ENCODE data around the gene MYG1.
"Not testable (repeated sequence)": the region's sequence is repeated elsewhere in the genome, so short reads cannot be mapped to it uniquely, and the experiment has no call there.

The MYG1 gene

DNA sequence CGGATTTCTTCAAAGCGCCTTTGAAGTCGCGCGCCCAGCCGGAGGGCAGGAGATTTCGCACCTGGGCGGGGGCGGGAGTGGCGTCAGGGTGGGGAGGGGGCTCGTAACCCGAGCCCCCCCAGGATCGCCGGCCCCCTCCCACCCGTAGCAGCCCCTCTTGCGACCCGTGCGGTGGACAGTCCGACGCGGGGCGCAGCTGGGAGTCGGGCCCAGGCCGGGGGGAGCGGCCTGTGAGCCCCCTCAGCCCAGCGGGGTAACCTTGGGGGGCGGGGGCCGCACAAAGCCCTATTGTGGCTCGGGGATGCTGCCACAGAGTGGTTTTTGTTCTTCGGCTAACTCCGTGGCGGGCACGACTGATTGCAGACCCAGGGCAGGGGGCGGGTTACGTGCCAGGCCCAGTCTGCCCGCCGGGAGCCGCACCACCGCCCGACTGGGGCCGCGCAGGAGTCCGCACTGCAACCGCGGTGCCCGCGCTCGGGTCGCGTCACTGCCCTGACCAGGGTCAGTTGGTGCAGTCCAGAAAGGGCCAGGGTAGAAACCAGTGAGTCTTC is 26.1 kb downstream of the MYG1 start:
- TF ChIP-seq, protein P1, sequence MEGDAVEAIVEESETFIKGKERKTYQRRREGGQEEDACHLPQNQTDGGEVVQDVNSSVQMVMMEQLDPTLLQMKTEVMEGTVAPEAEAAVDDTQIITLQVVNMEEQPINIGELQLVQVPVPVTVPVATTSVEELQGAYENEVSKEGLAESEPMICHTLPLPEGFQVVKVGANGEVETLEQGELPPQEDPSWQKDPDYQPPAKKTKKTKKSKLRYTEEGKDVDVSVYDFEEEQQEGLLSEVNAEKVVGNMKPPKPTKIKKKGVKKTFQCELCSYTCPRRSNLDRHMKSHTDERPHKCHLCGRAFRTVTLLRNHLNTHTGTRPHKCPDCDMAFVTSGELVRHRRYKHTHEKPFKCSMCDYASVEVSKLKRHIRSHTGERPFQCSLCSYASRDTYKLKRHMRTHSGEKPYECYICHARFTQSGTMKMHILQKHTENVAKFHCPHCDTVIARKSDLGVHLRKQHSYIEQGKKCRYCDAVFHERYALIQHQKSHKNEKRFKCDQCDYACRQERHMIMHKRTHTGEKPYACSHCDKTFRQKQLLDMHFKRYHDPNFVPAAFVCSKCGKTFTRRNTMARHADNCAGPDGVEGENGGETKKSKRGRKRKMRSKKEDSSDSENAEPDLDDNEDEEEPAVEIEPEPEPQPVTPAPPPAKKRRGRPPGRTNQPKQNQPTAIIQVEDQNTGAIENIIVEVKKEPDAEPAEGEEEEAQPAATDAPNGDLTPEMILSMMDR (IDR thresholded peaks at IDR 0.05; ENCODE audit: extremely low read depth, insufficient read depth, missing control alignments): no peak
- in situ Hi-C loops (cut with MboI; ENCODE audit: low pct_unique_long_range_greater_than_20kb, low sequenced_read_pairs, unreplicated experiment): no loop called here
- peak; percentile 59 for DNase-seq (ENCODE audit: low spot score)

DNA sequence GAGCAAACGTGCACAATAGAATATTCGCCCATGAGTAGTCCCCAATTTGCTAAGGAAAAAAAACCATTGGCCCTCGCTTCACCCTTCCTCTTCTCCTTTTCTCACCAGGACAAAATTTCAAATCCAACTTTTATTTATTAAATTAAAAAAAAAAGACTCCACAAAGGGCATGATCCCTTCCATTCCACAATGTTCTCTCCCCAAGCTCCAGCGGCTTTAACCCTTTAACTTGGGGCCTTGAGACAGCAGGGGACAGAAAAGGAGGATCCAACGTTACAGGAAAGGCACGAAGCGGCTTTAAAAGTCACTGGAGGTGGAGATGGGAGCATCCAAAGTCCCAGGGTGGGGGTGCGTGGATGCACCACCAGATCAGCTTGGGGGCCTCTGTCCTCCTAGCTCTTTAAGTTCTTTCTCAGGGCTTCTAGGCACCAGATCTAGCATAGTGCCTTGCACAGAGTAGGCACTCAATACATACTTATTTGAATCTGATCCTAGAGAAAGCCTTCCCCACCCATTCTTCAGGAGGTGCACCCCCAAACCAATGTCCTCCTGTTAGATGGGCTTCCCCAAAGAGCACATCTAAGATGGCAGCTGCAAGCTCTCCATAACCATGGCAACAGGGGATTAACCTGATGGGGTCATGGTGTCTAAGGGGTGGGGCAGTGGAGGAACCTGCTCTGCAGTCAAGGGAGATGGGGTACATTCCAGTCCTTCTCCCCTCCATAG is 27.1 kb downstream of the MYG1 start:
- DNase-seq (ENCODE audit: low spot score): no peak
- TF ChIP-seq, protein P1 (IDR thresholded peaks at IDR 0.05; ENCODE audit: extremely low read depth, insufficient read depth, missing control alignments): no peak
- in situ Hi-C loops (cut with MboI; ENCODE audit: low pct_unique_long_range_greater_than_20kb, low sequenced_read_pairs, unreplicated experiment): no loop called here

DNA sequence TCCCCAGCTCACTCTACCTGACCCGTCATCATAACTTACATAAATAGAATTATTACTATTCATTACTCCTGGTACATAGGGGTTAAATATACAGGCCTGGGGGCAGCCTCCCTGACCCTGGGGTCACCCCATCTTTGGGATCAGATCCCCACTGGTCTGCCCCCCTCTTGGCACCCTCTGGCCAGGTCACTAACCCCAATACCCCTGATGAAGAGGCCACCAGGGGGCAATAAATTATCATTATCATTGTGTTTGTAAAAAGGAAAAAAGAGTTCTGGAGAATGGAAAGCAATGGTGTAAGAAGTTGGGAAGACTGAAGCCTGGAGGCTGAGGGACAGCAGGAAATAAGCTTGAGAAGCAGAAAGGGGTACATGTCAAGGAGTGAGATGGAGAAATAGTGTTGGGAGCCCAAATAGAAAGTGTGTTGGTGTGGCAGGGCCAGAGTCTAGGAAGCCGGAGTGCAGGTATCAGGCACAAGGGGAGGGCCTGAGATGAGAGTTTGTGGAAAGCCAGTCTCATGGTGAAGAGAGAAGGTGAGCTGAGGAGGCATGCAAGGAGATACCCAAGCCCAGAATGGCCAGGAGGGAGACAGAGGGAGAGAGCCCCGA is 28.0 kb downstream of the MYG1 start:
- in situ Hi-C loops (cut with MboI; ENCODE audit: low pct_unique_long_range_greater_than_20kb, low sequenced_read_pairs, unreplicated experiment): no loop called here
- DNase-seq (ENCODE audit: low spot score): no peak
- TF ChIP-seq, protein P1 (IDR thresholded peaks at IDR 0.05; ENCODE audit: extremely low read depth, insufficient read depth, missing control alignments): peak; percentile 37

DNA sequence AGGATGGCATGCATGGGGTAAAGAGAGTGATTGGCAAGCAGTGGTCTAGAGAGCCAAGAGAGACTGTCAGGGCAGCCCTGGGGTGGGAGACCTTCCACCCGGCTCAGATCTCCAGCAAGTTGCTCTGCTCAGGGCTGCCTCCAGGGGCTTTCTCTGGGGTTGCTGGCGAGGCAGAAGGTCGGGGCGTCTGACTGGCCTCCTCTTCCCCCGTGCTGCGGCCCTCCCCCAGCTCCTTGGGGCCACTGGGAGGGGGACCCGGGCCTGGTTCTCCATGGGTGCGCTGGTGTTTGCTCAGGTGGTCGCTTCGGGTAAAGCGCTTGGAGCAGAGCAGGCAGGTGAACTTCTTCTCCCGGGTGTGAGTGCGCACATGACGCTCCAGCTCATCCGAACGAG is 28.5 kb downstream of the MYG1 start:
- TF ChIP-seq, protein P1 (IDR thresholded peaks at IDR 0.05; ENCODE audit: extremely low read depth, insufficient read depth, missing control alignments): no peak
- no peak for DNase-seq (ENCODE audit: low spot score)
- in situ Hi-C loops (cut with MboI; ENCODE audit: low pct_unique_long_range_greater_than_20kb, low sequenced_read_pairs, unreplicated experiment): no loop called here

DNA sequence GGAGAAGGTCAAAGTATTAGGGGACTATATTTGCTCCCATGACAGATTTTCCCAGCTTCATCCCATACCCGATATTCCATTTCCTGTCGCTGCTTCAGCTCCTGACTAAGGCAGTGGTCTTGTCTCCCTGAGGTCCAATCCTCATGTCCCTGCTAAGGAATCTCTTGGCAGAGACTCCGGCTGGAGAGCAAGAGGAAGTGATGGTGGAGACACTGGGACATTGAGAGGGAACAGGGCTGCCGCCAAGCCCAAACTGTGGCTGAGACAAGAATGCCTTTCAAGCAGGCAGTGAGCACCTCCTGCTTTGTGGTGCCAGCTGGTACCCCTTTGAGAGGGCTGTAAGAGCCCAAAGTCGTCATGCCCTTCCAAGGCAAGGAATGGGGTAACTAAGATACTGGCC is 31.2 kb downstream of the MYG1 start:
- TF ChIP-seq, protein P1 (IDR thresholded peaks at IDR 0.05; ENCODE audit: extremely low read depth, insufficient read depth, missing control alignments): no peak
- no peak for DNase-seq (ENCODE audit: low spot score)
- in situ Hi-C loops (cut with MboI; ENCODE audit: low pct_unique_long_range_greater_than_20kb, low sequenced_read_pairs, unreplicated experiment): no loop called here

DNA sequence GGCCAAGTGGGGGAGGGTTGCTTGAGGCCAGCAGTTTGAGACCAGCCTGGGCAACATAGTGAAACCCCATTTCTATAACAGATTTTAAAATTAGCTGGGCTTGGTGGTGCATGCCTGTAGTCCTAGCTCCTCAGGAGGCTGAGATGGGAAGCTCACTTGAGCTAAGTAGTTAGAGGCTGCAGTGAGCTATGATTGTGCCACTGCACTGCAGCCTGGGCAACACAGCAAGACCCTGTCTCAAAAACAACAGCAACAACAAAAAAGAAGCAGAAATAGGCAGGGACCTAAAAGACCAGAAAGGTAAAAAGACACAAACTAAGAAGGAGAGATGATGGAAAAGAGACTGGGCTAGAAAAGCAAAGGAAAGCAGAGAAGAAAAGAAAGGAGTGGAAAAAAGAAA is 32.8 kb downstream of the MYG1 start:
- in situ Hi-C loops (cut with MboI; ENCODE audit: low pct_unique_long_range_greater_than_20kb, low sequenced_read_pairs, unreplicated experiment); DNase-seq (ENCODE audit: low spot score): not testable (repeated sequence)

DNA sequence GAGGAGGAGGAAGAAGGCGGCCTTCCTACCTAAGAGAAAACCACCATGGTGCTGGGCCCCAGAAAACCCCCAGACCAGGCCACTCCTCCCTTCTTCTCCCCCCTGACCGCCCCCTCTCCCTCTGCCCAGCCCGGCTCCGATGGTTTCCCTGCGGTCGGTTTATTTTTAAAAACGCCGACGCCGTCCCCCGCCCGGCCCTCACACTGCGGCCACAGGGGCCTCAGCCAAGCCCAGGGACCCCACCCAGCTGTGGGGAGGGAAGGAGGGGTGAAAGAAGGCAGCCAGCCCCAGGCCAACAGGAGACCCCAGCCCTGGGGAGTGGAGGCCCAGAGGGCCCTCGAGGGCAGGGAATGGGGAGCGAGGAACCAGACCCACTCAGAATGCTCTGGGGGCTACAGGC is 33.2 kb downstream of the MYG1 start:
- in situ Hi-C loops (cut with MboI; ENCODE audit: low pct_unique_long_range_greater_than_20kb, low sequenced_read_pairs, unreplicated experiment): no loop called here
- DNase-seq (ENCODE audit: low spot score): no peak
- TF ChIP-seq, protein P1 (IDR thresholded peaks at IDR 0.05; ENCODE audit: extremely low read depth, insufficient read depth, missing control alignments): no peak
